HepG2 (cell line): Measurements from ENCODE around the gene NRSN2. TPM values are rescaled to one million over a fixed set of nuclear protein-coding genes. Genes with fewer than 3 reads are reported as not detected.

Experiments
- ATF2 ChIP-seq: sonication (generic); formaldehyde crosslinking; IDR thresholded peaks from 2 replicates; pipeline ENCODE4 v1.4.0; 2020; ENCODE audit warnings: missing genetic modification reagents
- CREBL2 ChIP-seq: sonication (generic); formaldehyde crosslinking; IDR thresholded peaks from 2 replicates; pipeline ENCODE4 v1.8.1; 2023; ENCODE audit warnings: missing genetic modification reagents, mild to moderate bottlenecking, borderline replicate concordance
- HOMEZ ChIP-seq: IDR thresholded peaks from 2 replicates; pipeline ENCODE4 v1.6.1; 2016; ENCODE audit warnings: low read depth
- IRF2 ChIP-seq: IDR thresholded peaks from 2 replicates; pipeline ENCODE4 v1.6.1; 2018; ENCODE audit warnings: missing genetic modification reagents, missing compliant biosample characterization
- MTA1 ChIP-seq: sonication (generic); formaldehyde crosslinking; IDR thresholded peaks from 2 replicates; pipeline ENCODE4 v1.4.0; 2020; ENCODE audit warnings: missing genetic modification reagents, mild to moderate bottlenecking, borderline replicate concordance
- NFE2L2 ChIP-seq: fragments of 150-350 bp; IDR thresholded peaks from 2 replicates; pipeline ENCODE4 v1.6.1; 2014; ENCODE audit warnings: low read length
- NR2F1 ChIP-seq, 2 experiments: fragments of 450-650 bp in 1 of 2; formaldehyde crosslinking in 1 of 2; IDR thresholded peaks; 2 replicates each; pipeline versions ENCODE4 v1.5.0 to v1.6.1; 2016 to 2020; ENCODE audit warnings: mild to moderate bottlenecking in 1 of 2, missing compliant biosample characterization in 1 of 2, missing genetic modification reagents in 1 of 2, moderate library complexity in 1 of 2
- PAXIP1 ChIP-seq: sonication (generic); formaldehyde crosslinking; conservative IDR thresholded peaks from 2 replicates; pipeline ENCODE4 v1.4.0; 2020; ENCODE audit warnings: mild to moderate bottlenecking, missing genetic modification reagents, moderate library complexity
- REST ChIP-seq, 2 experiments: IDR thresholded peaks; 2 replicates each; pipeline ENCODE4 v1.6.1; 2011 to 2012; ENCODE audit warnings: low read length in 2 of 2, borderline replicate concordance in 1 of 2, low read depth in 1 of 2, mild to moderate bottlenecking in 1 of 2, moderate library complexity in 1 of 2
- TEAD2 ChIP-seq: sonication (generic); formaldehyde crosslinking; IDR thresholded peaks from 2 replicates; pipeline ENCODE4 v1.9.0; 2021; ENCODE audit warnings: missing genetic modification reagents
- ZNF234 ChIP-seq: sonication (generic); formaldehyde crosslinking; conservative IDR thresholded peaks from 2 replicates; pipeline ENCODE4 v1.5.1; 2020; ENCODE audit warnings: mild to moderate bottlenecking, missing genetic modification reagents
- ZNF280D ChIP-seq: sonication (generic); formaldehyde crosslinking; IDR thresholded peaks from 2 replicates; pipeline ENCODE4 v1.5.1; 2020; ENCODE audit warnings: mild to moderate bottlenecking, missing genetic modification reagents
- ZNF878 ChIP-seq: sonication (generic); formaldehyde crosslinking; IDR thresholded peaks from 2 replicates; pipeline ENCODE4 v1.8.1; 2023; ENCODE audit warnings: mild to moderate bottlenecking, missing genetic modification reagents, moderate library complexity
- polyA plus RNA-seq, 8 experiments: library from polyadenylated mRNA; depleted of rRNA in 3 of 8; stranded (reverse) in 7 of 8; unstranded in 1 of 8; fragments of >200 nt; fragmentation: Illumina TruSeq in 4 of 8; extraction: Trizol in 4 of 8; gene quantifications; 2 replicates each; pipeline versions ENCODE4 v1.2.1 to v1.2.3, GENCODE V29; 2011 to 2016; ENCODE audit warnings: low read depth in 4 of 8, missing spikeins in 1 of 8, mixed read lengths in 1 of 8; ENCODE audit not compliant: insufficient read depth in 1 of 8
- total RNA-seq, 5 experiments: library from RNA; depleted of rRNA; stranded (reverse); fragments of >200 nt; fragmentation: Illumina TruSeq; extraction: Trizol; gene quantifications; 2 replicates each; pipeline ENCODE4 v1.2.3, GENCODE V29; 2016; ENCODE audit warnings: low read depth in 1 of 5

The NRSN2 gene
- total and polyA plus RNA-seq, 2 of the 13 experiments (the other 11 are each of a cell fraction or from before 2014, with no cell fraction given), result 32.3 to 49.4 TPM

- peak; percentile 51 for TF ChIP-seq IRF2
- peak; percentile 12; the same call in 1 of the 2 replicates for TF ChIP-seq HOMEZ (CRISPR knock-in tag)
- peak; percentile 68; the same call in 1 of the 2 replicates for TF ChIP-seq NFE2L2
- 0 out of 2 replicates have a peak, but pooled peaks have one; percentile 35 for TF ChIP-seq ZNF878 (CRISPR knock-in tag)
- 0 out of 4 replicates have a peak, but pooled peaks of 1 of the 2 experiments have one; percentile 5 for TF ChIP-seq NR2F1 (CRISPR knock-in tag; IDR thresholded peaks at IDR 0.05)
- TF ChIP-seq PAXIP1, result peak; percentile 12; the same call in 1 of the 2 replicates
- no peak for TF ChIP-seq CREBL2 (CRISPR knock-in tag)
- TF ChIP-seq ZNF234 (CRISPR knock-in tag), result no peak
- no peak for TF ChIP-seq ZNF280D (CRISPR knock-in tag)
- TF ChIP-seq TEAD2 (CRISPR knock-in tag), result no peak
- no peak for TF ChIP-seq MTA1 (CRISPR knock-in tag)
- TF ChIP-seq ATF2 (CRISPR knock-in tag), result no peak; the same call in 1 of the 2 replicates
- TF ChIP-seq REST (IDR thresholded peaks at IDR 0.05; ENCODE audit: borderline replicate concordance in 1 of 2, low read depth in 1 of 2, low read length in 2 of 2), result no peak
Observed at GRCh38 chr20:400454-401275, 53.8 kb downstream of the NRSN2 start (continued).
